Endothelial cell of umbilical vein (primary cell): ENCODE results near the gene PKHD1. TPM values are rescaled to one million over a fixed set of nuclear protein-coding genes. Genes with fewer than 3 reads are reported as not detected.

Experiments
- BruUV-seq: library from RNA; stranded (reverse); fragments of 400-500 nt; replicated peaks from 2 replicates; lab custom pipeline; 2021; lab: Mats Ljungman, UMichigan
- CTCF ChIA-PET: fragments of 300-600, 350-600 bp; sonication (Branson Sonifier 250); formaldehyde crosslinking; loops from one replicate; lab custom pipeline; 2021; ENCODE audit warnings: antibody characterized with exemption, inconsistent platforms; lab: Charles Lee
- POLR2A ChIA-PET: fragments of 300-600, 350-600 bp; sonication (Branson Sonifier 250); formaldehyde crosslinking; loops from one replicate; lab custom pipeline; 2021; ENCODE audit warnings: antibody characterized with exemption, inconsistent platforms; lab: Charles Lee
- DNase-seq: peaks from one replicate; pipeline ENCODE4 v3.0.0-alpha.2; 2011; ENCODE audit warnings: low read depth, low spot score
- FAIRE-seq: peaks from 2 replicates; lab custom pipeline; 2011; peaks lifted over from hg19 to GRCh38; lab: Jason Lieb, UNC
- H2AFZ ChIP-seq: 2 replicates; pipeline ENCODE4 v1.6.0; 2012; ENCODE audit warnings: low read depth, low read length, control low read depth, inconsistent platforms
- H3K27ac ChIP-seq: 2 replicates; pipeline ENCODE4 v1.5.1; 2011; ENCODE audit warnings: low read depth, mild to moderate bottlenecking, control low read depth, low read length, moderate library complexity; ENCODE audit not compliant: insufficient read depth
- H3K27me3 ChIP-seq, 2 experiments: 2 replicates each; pipeline versions ENCODE4 v1.6.0 to v1.6.1; 2011; ENCODE audit warnings: low read length in 2 of 2, mixed read lengths in 1 of 2; ENCODE audit not compliant: control insufficient read depth in 2 of 2, insufficient read depth in 2 of 2
- H3K36me3 ChIP-seq, 2 experiments: 2 replicates in 1 of 2; 3 replicates in 1 of 2; pipeline ENCODE4 v1.5.1; 2011; ENCODE audit warnings: low read length in 2 of 2, mild to moderate bottlenecking in 1 of 2, moderate library complexity in 1 of 2; ENCODE audit not compliant: control insufficient read depth in 2 of 2, insufficient read depth in 2 of 2; ENCODE audit errors: extremely low read depth in 1 of 2
- H3K4me1 ChIP-seq: 3 replicates; pipeline ENCODE4 v1.5.1; 2011; ENCODE audit warnings: mild to moderate bottlenecking, low read length; ENCODE audit not compliant: control insufficient read depth, insufficient read depth; ENCODE audit errors: extremely low read depth
- H3K4me2 ChIP-seq: 2 replicates; pipeline ENCODE4 v1.6.1; 2011; ENCODE audit warnings: low read length, control low read depth, mixed read lengths; ENCODE audit not compliant: insufficient read depth
- H3K4me3 ChIP-seq, 3 experiments: fragments of 200-600 bp in 1 of 3; sonication (generic), shearing (Covaris generic) in 1 of 3; replicated peaks in 1 of 3; 2 replicates each; pipeline ENCODE4 v1.5.1; 2011 to 2016; ENCODE audit warnings: control low read depth in 3 of 3, low read length in 3 of 3, mild to moderate bottlenecking in 2 of 3, inconsistent platforms in 1 of 3, low read depth in 1 of 3, moderate library complexity in 1 of 3; ENCODE audit not compliant: insufficient read depth in 1 of 3
- H3K79me2 ChIP-seq: 2 replicates; pipeline ENCODE4 v1.6.0; 2012; ENCODE audit warnings: low read length, inconsistent platforms; ENCODE audit not compliant: control insufficient read depth, insufficient read depth
- H3K9ac ChIP-seq: replicated peaks from 2 replicates; pipeline ENCODE3; 2011; ENCODE audit warnings: low read length, control low read depth; ENCODE audit not compliant: insufficient read depth; ENCODE audit errors: extremely low read depth
- H3K9me1 ChIP-seq: replicated peaks from 3 replicates; pipeline ENCODE4 v1.6.0; 2011; ENCODE audit warnings: mild to moderate bottlenecking, low read length; ENCODE audit not compliant: control insufficient read depth, insufficient read depth; ENCODE audit errors: extremely low read depth
- H3K9me3 ChIP-seq: replicated peaks from 2 replicates; pipeline ENCODE4 v1.5.1; 2012; ENCODE audit warnings: low read length, inconsistent platforms; ENCODE audit not compliant: control insufficient read depth, insufficient read depth
- H4K20me1 ChIP-seq: replicated peaks from 2 replicates; pipeline ENCODE3; 2011; ENCODE audit warnings: mild to moderate bottlenecking, low read length; ENCODE audit not compliant: control insufficient read depth, insufficient read depth; ENCODE audit errors: extremely low read depth
- EZH2 ChIP-seq: IDR thresholded peaks from 2 replicates; pipeline ENCODE4 v1.6.1; 2012; ENCODE audit warnings: borderline replicate concordance, low read depth, mild to moderate bottlenecking, moderate library complexity, low read length, inconsistent platforms; ENCODE audit not compliant: severe bottlenecking
- FOS ChIP-seq: IDR thresholded peaks from 2 replicates; pipeline ENCODE4 v1.6.1; 2011; ENCODE audit warnings: mild to moderate bottlenecking, low read length, moderate library complexity, borderline replicate concordance; ENCODE audit not compliant: insufficient read depth
- GATA2 ChIP-seq: IDR thresholded peaks from 2 replicates; pipeline ENCODE4 v1.7.0; 2011; ENCODE audit warnings: low read depth, mild to moderate bottlenecking, moderate library complexity, mixed read lengths, low read length; ENCODE audit not compliant: insufficient read length, insufficient read depth
- JUN ChIP-seq: IDR thresholded peaks from 2 replicates; pipeline ENCODE4 v1.6.1; 2011; ENCODE audit warnings: borderline replicate concordance, low read depth; ENCODE audit not compliant: insufficient read length, insufficient read depth
- MYC ChIP-seq: IDR thresholded peaks from one replicate; pipeline ENCODE4 v1.6.1; 2011; ENCODE audit warnings: mild to moderate bottlenecking, low read depth, low read length
- POLR2A ChIP-seq: IDR thresholded peaks from 2 replicates; pipeline ENCODE4 v1.6.1; 2012; ENCODE audit warnings: low read depth, mild to moderate bottlenecking, control low read depth, low read length
- POLR2AphosphoS5 ChIP-seq: IDR thresholded peaks from 2 replicates; pipeline ENCODE4 v1.6.1; 2012; ENCODE audit warnings: low read depth, mild to moderate bottlenecking, control low read depth, low read length, moderate library complexity; ENCODE audit not compliant: insufficient read depth
- dilution Hi-C: fragments of 300-500 bp; cut with MboI; formaldehyde crosslinking; loops from one replicate; pipeline ENCODE4 v1.15.0; 2019; ENCODE audit warnings: low sequenced_read_pairs; ENCODE audit not compliant: extremely low pct_ligation_motif_present
- intact Hi-C: fragments of 100-400 bp; cut with micrococcal nuclease; formaldehyde crosslinking; loops from one replicate; pipeline ENCODE4 v1.10.0; 2022
- polyA plus RNA-seq, 4 experiments: library from polyadenylated mRNA; depleted of rRNA in 3 of 4; stranded (reverse) in 3 of 4; unstranded in 1 of 4; fragments of >200 nt; gene quantifications; 2 replicates each; pipeline versions ENCODE4 v1.2.1 to v1.2.3, GENCODE V29; 2011 to 2012; ENCODE audit warnings: missing spikeins in 1 of 4
- total RNA-seq: library from RNA; stranded (reverse); gene quantifications from 2 replicates; pipeline ENCODE4 v1.2.3, GENCODE V29; 2021
- TF ChIP-seq, protein P1 (sequence below): IDR thresholded peaks from 2 replicates; pipeline ENCODE4 v1.6.1; 2011; ENCODE audit not compliant: insufficient read depth, insufficient read length

Gene PKHD1
- total and polyA plus RNA-seq, 2 donors (not counting 3 experiments of a cell fraction or from before 2014, with no cell fraction given), result not detected

DNA sequence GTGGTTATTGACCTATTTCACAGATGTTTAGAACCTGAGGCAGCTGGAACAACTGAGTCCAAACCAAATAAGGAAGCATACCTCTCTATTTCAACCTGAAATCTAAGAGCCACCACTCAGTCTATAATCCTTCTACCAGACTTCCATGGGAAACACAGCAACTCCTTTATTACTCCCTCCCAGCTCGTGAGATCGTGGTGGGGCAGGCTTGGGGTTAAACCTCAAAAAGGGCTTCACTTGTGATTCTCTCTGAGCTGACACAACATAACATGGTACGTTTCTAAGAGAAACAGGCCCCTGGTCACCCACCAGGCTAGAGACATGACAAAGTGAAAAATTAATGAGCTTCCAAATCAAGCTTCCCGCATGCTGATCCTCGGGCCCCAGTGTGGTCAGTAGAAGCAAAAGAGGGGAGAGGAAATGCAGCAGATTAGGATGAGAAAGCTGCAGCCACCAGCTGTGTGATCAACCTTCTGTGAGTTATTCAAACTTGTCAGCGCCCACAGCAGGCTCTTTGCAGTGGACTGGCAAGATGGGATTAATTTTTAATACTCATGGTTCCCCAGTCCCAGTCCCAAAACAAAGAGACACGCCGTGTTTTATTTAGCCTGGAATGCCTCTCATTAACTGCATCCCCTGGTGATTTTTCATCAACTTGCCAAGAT, 9.3 kb downstream of the PKHD1 start:
- Histone ChIP-seq H3K4me3 (no peak overlapping the region), H3K4me2 (no peak overlapping the region), H3K27ac (no peak overlapping the region), H3K9ac (no peak overlapping the region), H3K36me3 (no peaks in the 10 kb centered on the region), H4K20me1 (no peaks in the 10 kb centered on the region), H3K4me1 (no peaks in the 10 kb centered on the region), H2AFZ (no peak overlapping the region), H3K9me3 (no peaks in the 10 kb centered on the region), H3K79me2 (no peaks in the 10 kb centered on the region), H3K27me3 (peaks cover 0 to 2% of the 10 kb centered on the region in 2 experiments), H3K9me1 (no peaks in the 10 kb centered on the region)
- no peak for DNase-seq
- no peak for FAIRE-seq
- ChIA-PET POLR2A (no interaction called here), CTCF (interaction anchor here (1.4 to 3.0 kb wide), 2 partner anchors 14 to 29 kb away, joined by 3 to 7 read pairs; no protein-coding TSS in a partner anchor)
- dilution Hi-C loops (no loop called here), intact Hi-C loops (no loop called here)
- no TSS peak for BruUV-seq
- TF ChIP-seq FOS, result no peak
- no peak for TF ChIP-seq JUN
- no peak for TF ChIP-seq EZH2
- TF ChIP-seq POLR2AphosphoS5, result no peak
- no peak for TF ChIP-seq GATA2
- TF ChIP-seq, protein P1, sequence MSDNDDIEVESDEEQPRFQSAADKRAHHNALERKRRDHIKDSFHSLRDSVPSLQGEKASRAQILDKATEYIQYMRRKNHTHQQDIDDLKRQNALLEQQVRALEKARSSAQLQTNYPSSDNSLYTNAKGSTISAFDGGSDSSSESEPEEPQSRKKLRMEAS, result no peak
- TF ChIP-seq MYC, result no peak
- no peak for TF ChIP-seq POLR2A
